Jurkat, Clone E6-1 (cell line): ENCODE data around the gene SLC49A3.

Source experiments
- DNase-seq: peaks from one replicate; pipeline ENCODE4 v3.0.0-alpha.2; 2011; ENCODE audit warnings: low read depth, low spot score
- H3K4me3 ChIP-seq: 2 replicates; pipeline ENCODE4 v1.5.1; 2011; ENCODE audit warnings: mild to moderate bottlenecking, low read length, control low read depth, moderate library complexity

SLC49A3 gene

GRCh38 chr4:723751-724530 lies 35.0 kb upstream of the SLC49A3 start:
- no peak overlapping the region for H3K4me3 ChIP-seq
- no peak for DNase-seq

DNA sequence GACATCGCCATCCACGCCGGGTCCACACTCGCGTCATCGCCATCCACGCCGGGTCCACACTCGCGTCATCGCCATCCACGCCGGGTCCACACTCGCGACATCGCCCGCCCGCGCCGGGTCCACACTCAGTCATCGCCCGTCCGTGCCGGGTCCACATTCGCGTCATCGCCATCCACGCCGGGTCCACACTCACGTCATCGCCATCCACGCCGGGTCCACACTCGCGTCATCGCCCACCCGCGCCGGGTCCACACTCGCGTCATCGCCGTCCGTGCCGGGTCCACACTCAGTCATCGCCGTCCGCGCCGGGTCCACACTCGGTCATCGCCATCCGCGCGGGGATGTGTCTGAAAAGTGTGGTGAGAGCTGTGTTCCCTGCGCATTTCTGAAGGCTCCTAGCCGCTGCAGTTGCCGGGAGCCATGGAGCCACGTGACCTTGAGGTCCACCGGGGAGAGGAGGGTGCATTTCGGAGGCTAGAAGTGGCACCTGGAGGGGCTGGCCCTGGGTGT lies 34.0 kb upstream of the SLC49A3 start:
- no peak for DNase-seq
- no peak overlapping the region for H3K4me3 ChIP-seq

- DNase-seq: no peak
- no peak overlapping the region for H3K4me3 ChIP-seq
These were observed 33.3 kb upstream of the SLC49A3 start for GRCh38 chr4:722169-722725.

DNA sequence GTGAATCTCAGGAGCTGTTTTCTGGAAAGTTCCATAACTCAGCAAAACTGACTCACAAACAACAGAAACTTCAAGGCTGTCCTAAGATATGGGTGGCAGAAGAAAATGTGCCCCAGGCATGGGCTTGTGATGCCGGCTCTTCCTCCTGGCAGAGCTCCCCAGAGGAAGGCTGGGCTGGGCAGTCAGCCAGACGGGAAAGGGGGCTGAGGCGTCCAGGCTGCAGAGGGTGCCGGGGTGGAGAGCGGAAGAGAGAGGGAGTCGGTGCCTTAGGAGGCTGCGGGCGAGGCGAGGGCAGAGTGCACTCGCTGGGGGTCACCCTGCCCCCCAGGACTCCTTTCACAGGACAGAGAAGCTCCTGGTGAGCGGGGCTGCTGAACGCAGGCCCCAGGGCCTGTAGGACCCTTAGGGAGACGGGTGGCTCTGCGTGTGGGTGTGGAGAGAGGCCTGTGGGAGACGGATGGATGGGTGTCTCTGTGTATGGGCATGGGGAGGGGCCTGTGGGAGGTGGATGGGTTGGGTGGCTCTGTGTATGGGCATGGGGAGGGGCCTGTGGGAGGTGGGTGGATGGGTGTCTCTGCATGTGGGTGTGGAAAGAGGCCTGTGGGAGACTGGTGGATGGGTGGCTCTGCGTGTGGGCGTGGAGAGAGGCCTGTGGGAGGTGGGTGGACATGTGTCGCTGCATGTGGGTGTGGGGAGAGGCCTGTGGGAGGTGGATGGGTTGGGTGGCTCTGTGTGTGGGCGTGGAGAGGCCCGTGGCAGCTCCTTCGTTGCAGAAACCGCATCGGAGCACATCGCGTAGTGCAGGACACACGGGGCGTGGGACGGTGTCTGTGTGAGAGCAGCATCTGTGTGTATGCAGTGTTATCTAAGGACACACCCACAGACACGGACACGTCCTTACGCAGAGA lies 32.6 kb upstream of the SLC49A3 start:
- no peak for DNase-seq
- no peak overlapping the region for H3K4me3 ChIP-seq

DNA sequence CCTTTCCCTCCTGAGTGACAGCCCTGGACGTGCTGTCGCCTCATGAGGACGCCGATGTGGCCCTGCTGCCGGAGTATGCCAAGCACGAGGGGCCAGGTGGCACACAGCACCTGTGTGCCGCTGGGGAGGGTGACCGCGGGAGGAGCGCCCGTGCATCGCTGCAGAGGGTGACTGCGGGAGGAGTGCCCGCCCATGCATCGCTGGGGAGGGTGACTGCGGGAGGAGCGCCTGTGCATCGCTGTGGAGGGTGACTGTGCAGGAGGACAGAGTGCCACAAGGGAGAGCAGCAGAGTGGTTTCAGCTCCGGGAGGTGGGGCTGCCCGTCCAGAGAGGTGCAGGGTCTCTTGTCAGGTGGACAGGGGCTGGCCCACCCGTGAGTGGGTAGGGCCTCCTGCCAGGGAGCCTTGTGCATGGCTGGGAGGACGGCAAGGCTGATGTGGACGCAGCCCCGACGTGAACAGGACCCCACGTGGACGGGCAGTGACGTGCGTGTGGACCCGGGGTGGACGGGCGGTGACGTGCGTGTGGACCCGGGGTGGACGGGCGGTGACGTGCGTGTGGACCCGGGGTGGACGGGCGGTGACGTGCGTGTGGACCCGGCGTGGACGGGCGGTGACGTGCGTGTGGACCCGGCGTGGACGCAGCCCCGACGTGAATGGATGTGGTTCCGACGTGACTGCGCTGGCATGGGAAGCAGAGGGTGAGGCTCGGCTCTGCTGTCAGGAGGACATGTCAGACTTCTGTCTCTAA lies 31.3 kb upstream of the SLC49A3 start:
- H3K4me3 ChIP-seq: no peak overlapping the region
- no peak for DNase-seq

DNA sequence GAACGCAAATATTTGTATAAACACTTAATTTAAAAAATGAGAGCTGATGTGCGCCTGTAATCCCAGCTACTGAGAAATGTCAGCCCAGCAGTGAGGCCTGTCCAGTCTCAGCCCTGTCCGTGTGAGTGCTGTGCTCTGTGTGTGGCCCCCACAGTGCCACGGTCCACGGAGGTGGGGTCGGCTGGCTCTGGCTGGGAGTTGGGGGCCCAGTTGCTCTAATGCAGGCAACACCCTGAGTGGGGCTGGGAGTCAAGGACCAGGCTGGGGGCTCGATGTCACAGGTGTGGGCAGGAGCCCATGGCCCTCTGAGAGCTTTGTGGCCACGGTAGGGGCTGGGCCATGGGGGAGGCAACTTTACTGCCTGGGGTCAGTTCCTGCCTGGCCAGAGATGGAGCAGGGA lies 29.5 kb upstream of the SLC49A3 start:
- no peak for DNase-seq
- H3K4me3 ChIP-seq: no peak overlapping the region

DNA sequence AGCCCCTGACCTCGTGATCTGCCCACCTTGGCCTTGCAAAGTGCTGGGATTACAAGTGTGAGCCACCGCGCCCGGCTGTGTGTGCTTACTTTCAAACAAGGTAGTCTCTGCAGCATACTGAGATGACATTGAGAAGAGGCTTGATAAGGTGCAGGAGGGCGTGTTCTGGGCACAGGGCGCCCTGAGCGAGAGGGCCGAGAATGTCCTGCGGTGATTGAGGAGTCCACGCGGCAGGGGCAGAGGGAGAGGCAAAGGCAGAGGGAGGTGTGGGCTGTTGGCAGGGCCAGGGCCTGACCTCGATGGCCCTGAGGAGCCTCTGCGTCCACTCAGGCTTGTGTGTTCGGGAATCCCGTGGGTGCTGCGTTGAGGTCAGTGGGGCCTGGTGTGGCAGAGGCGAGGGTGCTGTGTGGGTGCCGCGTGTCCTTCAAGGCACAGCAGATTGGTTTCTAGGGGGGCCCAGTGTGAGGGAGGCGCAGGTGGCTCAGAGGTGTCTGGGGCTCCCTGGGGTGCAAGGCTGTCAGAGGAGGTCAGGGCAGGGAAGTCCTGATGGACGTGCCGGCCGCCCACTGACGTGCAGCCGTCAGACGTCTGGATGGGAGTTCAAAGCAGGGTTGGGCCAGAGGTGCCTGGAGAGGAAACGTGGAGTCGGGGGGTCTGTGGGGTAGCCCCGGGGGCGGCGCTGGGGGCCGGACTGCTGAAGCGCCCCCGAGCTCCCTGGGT lies 28.8 kb upstream of the SLC49A3 start:
- no peak overlapping the region for H3K4me3 ChIP-seq
- DNase-seq: no peak

- no peak for DNase-seq
These were observed 25.1 kb upstream of the SLC49A3 start for GRCh38 chr4:714087-714486.

GRCh38 chr4:712916-713632 lies 24.1 kb upstream of the SLC49A3 start:
- no peak for DNase-seq
- H3K4me3 ChIP-seq: no peak overlapping the region

More at GRCh38 chr4:714087-714486, 25.1 kb upstream of the SLC49A3 start:
- H3K4me3 ChIP-seq: no peak overlapping the region

- H3K4me3 ChIP-seq: no peak overlapping the region
- DNase-seq: no peak
These were observed 23.1 kb upstream of the SLC49A3 start for GRCh38 chr4:712093-712492.

DNA sequence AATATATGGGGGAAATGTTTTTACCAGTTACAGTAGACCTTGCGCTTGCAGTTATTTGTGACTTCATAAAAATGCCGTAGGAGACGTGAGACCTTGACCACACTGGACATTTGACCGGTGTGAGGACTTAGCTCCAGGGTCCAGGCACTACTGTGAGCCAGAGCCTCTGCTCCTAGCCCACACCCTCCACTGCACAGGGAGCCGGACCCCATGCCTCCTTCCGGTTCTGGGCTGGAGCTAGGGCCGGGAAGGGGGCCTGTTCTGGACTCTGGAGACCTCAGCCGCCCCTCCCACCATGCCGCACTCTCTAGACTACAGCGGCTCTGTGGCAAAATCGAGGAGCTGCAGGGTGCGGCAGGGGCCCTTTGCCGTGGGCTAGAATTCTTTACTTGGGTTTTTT lies 22.0 kb upstream of the SLC49A3 start:
- DNase-seq: no peak
- H3K4me3 ChIP-seq: no peak overlapping the region

- no peak overlapping the region for H3K4me3 ChIP-seq
- no peak for DNase-seq
These were observed 21.2 kb upstream of the SLC49A3 start for GRCh38 chr4:710116-710515.

GRCh38 chr4:709348-709747 lies 20.4 kb upstream of the SLC49A3 start:
- no peak overlapping the region for H3K4me3 ChIP-seq
- no peak for DNase-seq

GRCh38 chr4:708631-708933 lies 19.6 kb upstream of the SLC49A3 start:
- H3K4me3 ChIP-seq: no peak overlapping the region

DNA sequence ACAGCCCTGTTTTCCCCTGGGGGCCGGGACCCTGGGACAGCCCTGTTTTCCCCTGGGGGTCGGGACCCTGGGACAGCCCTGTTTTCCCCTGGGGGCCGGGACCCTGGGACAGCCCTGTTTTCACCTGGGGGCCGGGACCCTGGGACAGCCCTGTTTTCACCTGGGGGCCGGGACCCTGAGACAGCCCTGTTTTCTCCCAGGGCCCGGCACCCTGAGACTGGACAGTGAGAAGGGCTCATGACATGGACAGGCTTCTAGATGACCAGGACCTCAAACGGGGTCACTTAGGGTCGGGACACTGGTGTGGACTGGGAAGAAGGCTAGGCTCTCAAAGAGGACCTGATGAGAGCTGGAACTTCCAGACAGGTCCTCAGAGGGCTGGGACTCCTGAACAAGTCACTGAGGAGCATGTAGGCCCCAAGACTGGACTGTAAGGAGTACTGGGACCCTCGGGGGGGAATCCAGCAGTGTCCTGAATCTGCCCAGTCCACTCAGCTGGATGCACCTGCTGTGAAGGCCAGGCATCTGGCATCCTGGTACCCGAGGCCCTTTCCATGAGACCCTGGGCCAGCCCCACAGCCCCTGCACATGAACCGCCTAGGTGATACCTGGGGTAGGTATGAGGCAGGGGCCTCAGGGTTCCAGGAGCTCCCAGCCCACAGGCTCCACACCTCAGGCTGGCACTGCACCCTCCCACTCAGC lies 19.1 kb upstream of the SLC49A3 start:
- DNase-seq: no peak
- no peak overlapping the region for H3K4me3 ChIP-seq

More at GRCh38 chr4:708631-708933, 19.6 kb upstream of the SLC49A3 start:
- DNase-seq: no peak

- DNase-seq: no peak
- peak overlapping the region; percentile 93 for H3K4me3 ChIP-seq
These were observed 18.1 kb upstream of the SLC49A3 start for GRCh38 chr4:706834-707598.
